GM21619 (cell line): ENCODE results near the gene PKD1.

Experiments
- ATAC-seq: cut with Tn5 transposase; IDR thresholded peaks from one replicate; pipeline ENCODE4 v1.9.1; 2021; ENCODE audit not compliant: unreplicated experiment

Gene PKD1

GRCh38 chr16:2090777-2091546, 44.7 kb downstream of the PKD1 start:
- ATAC-seq = no peak

GRCh38 chr16:2090481-2090776, 45.3 kb downstream of the PKD1 start:
- ATAC-seq = no peak

- no peak for ATAC-seq
These were observed 45.8 kb downstream of the PKD1 start for GRCh38 chr16:2089706-2090480.

GRCh38 chr16:2088759-2089358, 46.8 kb downstream of the PKD1 start:
- ATAC-seq = no peak

- ATAC-seq = no peak
These were observed 47.7 kb downstream of the PKD1 start for GRCh38 chr16:2087748-2088631.

- ATAC-seq = no peak
These were observed 48.6 kb downstream of the PKD1 start for GRCh38 chr16:2086812-2087747.

- ATAC-seq = no peak
These were observed 49.5 kb downstream of the PKD1 start for GRCh38 chr16:2086106-2086742.

GRCh38 chr16:2085669-2086068, 50.0 kb downstream of the PKD1 start:
- no peak for ATAC-seq

- ATAC-seq = no peak
These were observed 50.6 kb downstream of the PKD1 start for GRCh38 chr16:2084895-2085625.

- ATAC-seq = no peak
These were observed 51.6 kb downstream of the PKD1 start for GRCh38 chr16:2083876-2084780.

- no peak for ATAC-seq
These were observed 52.3 kb downstream of the PKD1 start for GRCh38 chr16:2083409-2083808.

- no peak for ATAC-seq
These were observed 52.7 kb downstream of the PKD1 start for GRCh38 chr16:2082983-2083364.

- ATAC-seq = no peak
These were observed 53.3 kb downstream of the PKD1 start for GRCh38 chr16:2082171-2082982.

- ATAC-seq = no peak
These were observed 54.3 kb downstream of the PKD1 start for GRCh38 chr16:2081201-2082084.

GRCh38 chr16:2079991-2080390, 55.7 kb downstream of the PKD1 start:
- ATAC-seq = no peak

GRCh38 chr16:2079311-2079800, 56.3 kb downstream of the PKD1 start:
- ATAC-seq = no peak
